Tibial artery (tissue), 4 donors: ENCODE data around the gene VGLL3.

Source experiments
- DNase-seq, 2 donors: peaks; one replicate each; pipeline ENCODE4 v3.0.0-alpha.2; 2019
- H3K27ac ChIP-seq, 2 donors: fragments of 200-600 bp; sonication (generic) in 1 of 2; 1 replicate in 1 of 2; 2 replicates in 1 of 2; pipeline ENCODE4 v1.5.1; 2018 to 2019; ENCODE audit warnings: mild to moderate bottlenecking in 1 of 2
- H3K27me3 ChIP-seq, 2 donors: fragments of 200-600 bp; sonication (generic) in 1 of 2; one replicate each; pipeline versions ENCODE4 v1.5.1 to v1.6.0; 2016 to 2019
- H3K36me3 ChIP-seq, 3 donors: fragments of 200-600 bp; sonication (generic) in 2 of 3; one replicate each; pipeline ENCODE4 v1.5.1; 2016 to 2019; ENCODE audit warnings: mild to moderate bottlenecking in 2 of 3
- H3K4me1 ChIP-seq, 4 donors: fragments of 200-600 bp; sonication (generic) in 2 of 4; 1 replicate in 3 of 4; 2 replicates in 1 of 4; pipeline ENCODE4 v1.5.1; 2016 to 2019
- H3K4me3 ChIP-seq, 2 donors: fragments of 200-600 bp; sonication (generic) in 1 of 2; 1 replicate in 1 of 2; 2 replicates in 1 of 2; pipeline ENCODE4 v1.5.1; 2018 to 2019; ENCODE audit warnings: mild to moderate bottlenecking in 2 of 2
- H3K9me3 ChIP-seq, 3 donors: fragments of 200-600 bp; sonication (generic) in 1 of 3; one replicate each; pipeline ENCODE4 v1.5.1; 2016 to 2019
- intact Hi-C: fragments of 100-400 bp; cut with DNase I; formaldehyde crosslinking; loops from one replicate; pipeline ENCODE4 v1.15.0; 2023; ENCODE audit warnings: low total_unique reads
- TF ChIP-seq, protein P1 (sequence below), 2 experiments: fragments of 200-600 bp in 1 of 2; fragments of 450-650 bp in 1 of 2; IDR thresholded peaks; one replicate each; pipeline ENCODE4 v1.5.1; 2017 to 2019; ENCODE audit warnings: antibody characterized with exemption in 2 of 2, mild to moderate bottlenecking in 1 of 2, moderate library complexity in 1 of 2

The VGLL3 gene

DNA sequence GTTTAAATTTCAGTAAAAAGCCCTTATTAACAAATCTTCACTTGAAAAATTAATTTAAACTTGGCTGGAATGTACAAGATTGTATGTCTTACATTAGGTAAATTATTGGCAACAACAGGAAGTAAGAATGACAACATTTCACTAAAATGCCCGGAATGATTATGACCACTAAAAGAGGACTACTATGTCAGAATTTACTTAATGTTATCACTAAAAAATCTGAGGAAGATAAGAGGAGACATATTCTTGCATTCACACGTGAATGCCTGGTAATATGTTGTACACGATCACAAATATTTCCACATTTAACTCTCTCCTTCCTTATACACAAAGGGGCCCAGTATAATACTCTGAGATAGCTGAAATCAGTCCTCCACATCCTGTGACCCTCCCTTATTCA, 29.7 kb downstream of the VGLL3 start:
- intact Hi-C loops: no loop called here
- no peaks in the 10 kb centered on the region for H3K27me3 ChIP-seq
- H3K4me3 ChIP-seq: no peak overlapping the region
- H3K4me1 ChIP-seq: peaks cover 0 to 59% (median 3%) of the 10 kb centered on the region in 4 donors
- H3K9me3 ChIP-seq: no peaks in the 10 kb centered on the region
- peak overlapping the region in 1 of 2 donors; percentile 10 for H3K27ac ChIP-seq
- DNase-seq: no peak
- peaks cover 10 to 18% (median 13%) of the 10 kb centered on the region in 3 donors for H3K36me3 ChIP-seq
- TF ChIP-seq, protein P1, sequence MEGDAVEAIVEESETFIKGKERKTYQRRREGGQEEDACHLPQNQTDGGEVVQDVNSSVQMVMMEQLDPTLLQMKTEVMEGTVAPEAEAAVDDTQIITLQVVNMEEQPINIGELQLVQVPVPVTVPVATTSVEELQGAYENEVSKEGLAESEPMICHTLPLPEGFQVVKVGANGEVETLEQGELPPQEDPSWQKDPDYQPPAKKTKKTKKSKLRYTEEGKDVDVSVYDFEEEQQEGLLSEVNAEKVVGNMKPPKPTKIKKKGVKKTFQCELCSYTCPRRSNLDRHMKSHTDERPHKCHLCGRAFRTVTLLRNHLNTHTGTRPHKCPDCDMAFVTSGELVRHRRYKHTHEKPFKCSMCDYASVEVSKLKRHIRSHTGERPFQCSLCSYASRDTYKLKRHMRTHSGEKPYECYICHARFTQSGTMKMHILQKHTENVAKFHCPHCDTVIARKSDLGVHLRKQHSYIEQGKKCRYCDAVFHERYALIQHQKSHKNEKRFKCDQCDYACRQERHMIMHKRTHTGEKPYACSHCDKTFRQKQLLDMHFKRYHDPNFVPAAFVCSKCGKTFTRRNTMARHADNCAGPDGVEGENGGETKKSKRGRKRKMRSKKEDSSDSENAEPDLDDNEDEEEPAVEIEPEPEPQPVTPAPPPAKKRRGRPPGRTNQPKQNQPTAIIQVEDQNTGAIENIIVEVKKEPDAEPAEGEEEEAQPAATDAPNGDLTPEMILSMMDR (IDR thresholded peaks at IDR 0.05): no peak

DNA sequence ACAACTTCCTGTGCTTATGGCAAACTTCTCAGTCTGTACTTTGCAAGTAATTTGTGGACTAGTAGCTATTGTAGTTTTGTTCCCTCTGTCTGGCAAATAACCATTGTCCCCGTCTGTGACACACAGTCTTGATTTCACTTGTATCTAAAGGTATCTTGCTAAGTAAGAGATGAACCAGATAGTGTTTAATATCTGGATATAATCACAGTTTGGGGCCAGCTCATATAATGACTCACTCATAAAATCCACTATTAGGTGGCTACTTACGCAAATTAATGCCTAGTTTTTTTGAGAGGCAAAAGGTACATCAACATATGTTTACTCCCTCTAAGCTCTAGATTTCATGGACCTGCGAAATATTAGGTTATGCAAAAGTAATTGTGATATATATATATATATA, 30.4 kb downstream of the VGLL3 start:
- no peak overlapping the region for H3K4me3 ChIP-seq
- intact Hi-C loops: no loop called here
- no peak for DNase-seq
- no peak overlapping the region for H3K27ac ChIP-seq
- TF ChIP-seq, protein P1 (IDR thresholded peaks at IDR 0.05): no peak
- peaks cover 0 to 59% (median 3%) of the 10 kb centered on the region in 4 donors for H3K4me1 ChIP-seq
- no peaks in the 10 kb centered on the region for H3K27me3 ChIP-seq
- peaks cover 9 to 14% (median 13%) of the 10 kb centered on the region in 3 donors for H3K36me3 ChIP-seq
- H3K9me3 ChIP-seq: no peaks in the 10 kb centered on the region

DNA sequence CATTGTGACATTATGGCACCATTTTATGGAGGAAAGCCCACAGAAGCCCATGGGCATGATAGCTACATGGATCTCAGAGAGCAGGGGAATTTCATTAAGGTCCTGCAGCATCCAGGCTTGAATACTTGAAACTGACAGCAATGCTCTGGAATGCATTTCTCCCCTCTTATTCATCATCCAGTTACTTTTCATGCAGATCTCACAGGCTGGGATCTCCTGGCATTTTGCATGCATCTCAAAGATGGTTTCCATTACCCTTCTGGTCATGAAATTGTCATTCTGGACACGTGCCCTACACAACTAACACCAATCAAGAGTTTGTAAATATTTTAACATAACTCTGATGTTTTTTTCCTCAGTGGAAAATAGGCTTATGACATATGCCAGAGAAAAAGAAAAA, 32.4 kb downstream of the VGLL3 start:
- no peaks in the 10 kb centered on the region for H3K27me3 ChIP-seq
- TF ChIP-seq, protein P1 (IDR thresholded peaks at IDR 0.05): no peak
- no peak overlapping the region for H3K4me3 ChIP-seq
- no peaks in the 10 kb centered on the region for H3K9me3 ChIP-seq
- H3K4me1 ChIP-seq: peaks cover 0 to 76% (median 6%) of the 10 kb centered on the region in 4 donors
- DNase-seq: no peak
- H3K27ac ChIP-seq: no peak overlapping the region
- no peaks in the 10 kb centered on the region for H3K36me3 ChIP-seq
- intact Hi-C loops: no loop called here

DNA sequence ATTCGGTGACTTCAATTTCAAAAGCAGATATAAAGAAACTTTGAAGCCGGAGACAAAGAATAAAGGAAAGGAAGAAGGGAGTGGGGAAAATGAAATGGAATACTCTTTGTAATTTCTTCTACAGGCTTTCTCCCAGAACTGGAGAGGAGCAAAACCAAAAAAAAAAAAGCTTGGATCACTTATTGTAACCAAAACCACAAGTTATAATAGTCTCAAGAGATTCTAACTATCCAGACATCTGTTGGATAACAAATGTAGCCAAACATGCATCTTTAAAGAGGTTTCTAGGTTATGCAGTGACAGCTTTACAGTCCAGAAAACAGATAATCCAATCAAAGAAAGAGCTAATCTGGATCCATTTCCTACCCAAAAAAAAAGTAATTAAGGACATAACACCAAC, 36.2 kb downstream of the VGLL3 start:
- Histone ChIP-seq H3K4me1 (peaks cover 0 to 75% (median 4%) of the 10 kb centered on the region in 4 donors), H3K27ac (no peak overlapping the region), H3K27me3 (no peaks in the 10 kb centered on the region), H3K36me3 (no peaks in the 10 kb centered on the region), H3K4me3 (no peak overlapping the region), H3K9me3 (no peaks in the 10 kb centered on the region)
- DNase-seq: no peak
- intact Hi-C loops: no loop called here
- TF ChIP-seq, protein P1 (IDR thresholded peaks at IDR 0.05): no peak

DNA sequence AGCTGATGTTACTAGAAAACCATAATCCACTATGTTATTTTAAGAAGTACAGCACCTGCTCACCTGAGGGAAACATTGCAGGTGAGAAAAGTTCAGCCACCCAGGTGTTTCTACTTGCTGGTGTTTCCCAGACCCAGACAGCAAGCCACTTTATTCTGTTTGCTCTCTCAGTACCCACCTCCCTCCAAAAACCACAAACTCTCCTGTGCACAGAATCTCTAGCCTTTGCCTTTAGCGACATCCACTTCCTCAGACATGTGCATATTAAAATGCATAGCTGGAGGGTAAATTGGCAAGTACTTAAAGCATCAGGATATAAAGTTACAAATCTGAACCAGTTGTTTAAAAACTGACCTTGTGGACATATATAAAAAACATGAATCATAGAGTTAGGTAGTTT, 36.7 kb downstream of the VGLL3 start:
- Histone ChIP-seq H3K27ac (no peak overlapping the region), H3K9me3 (no peaks in the 10 kb centered on the region), H3K36me3 (no peaks in the 10 kb centered on the region), H3K4me1 (peaks cover 0 to 70% (median 4%) of the 10 kb centered on the region in 4 donors), H3K27me3 (no peaks in the 10 kb centered on the region), H3K4me3 (no peak overlapping the region)
- TF ChIP-seq, protein P1 (IDR thresholded peaks at IDR 0.05): no peak
- intact Hi-C loops: no loop called here
- no peak for DNase-seq

DNA sequence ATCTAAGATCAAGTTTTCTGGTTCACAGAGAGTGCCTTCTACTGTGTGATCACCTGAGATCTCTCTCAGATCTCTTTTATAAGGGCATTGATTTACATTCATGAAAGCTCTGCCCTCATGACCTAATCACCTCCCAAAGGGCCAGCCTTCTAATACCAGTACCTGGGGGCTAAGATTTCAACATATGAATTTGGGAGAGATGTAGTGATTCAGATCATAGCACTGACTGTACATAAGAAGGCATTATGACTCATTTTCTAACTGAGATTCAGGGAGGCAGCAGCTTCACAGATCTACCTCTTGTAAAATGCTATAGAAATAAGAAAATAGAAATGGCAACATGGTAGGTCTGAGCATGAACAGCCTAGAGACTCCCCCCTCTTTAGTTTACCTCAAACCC, 39.6 kb downstream of the VGLL3 start:
- TF ChIP-seq, protein P1 (IDR thresholded peaks at IDR 0.05): no peak
- Histone ChIP-seq H3K27ac (no peak overlapping the region), H3K4me1 (peaks cover 0 to 59% (median 3%) of the 10 kb centered on the region in 4 donors), H3K9me3 (no peaks in the 10 kb centered on the region), H3K4me3 (no peak overlapping the region), H3K27me3 (no peaks in the 10 kb centered on the region), H3K36me3 (no peaks in the 10 kb centered on the region)
- intact Hi-C loops: no loop called here
- no peak for DNase-seq
